ENCODE measurements around the gene AP2B1. TPM values are rescaled to one million over a fixed set of nuclear protein-coding genes. Genes with fewer than 3 reads are reported as not detected.

Gene AP2B1
- total RNA-seq, 4 donors from 2014 or later = 62.0 to 77.2 (median 70.1) TPM

DNA sequence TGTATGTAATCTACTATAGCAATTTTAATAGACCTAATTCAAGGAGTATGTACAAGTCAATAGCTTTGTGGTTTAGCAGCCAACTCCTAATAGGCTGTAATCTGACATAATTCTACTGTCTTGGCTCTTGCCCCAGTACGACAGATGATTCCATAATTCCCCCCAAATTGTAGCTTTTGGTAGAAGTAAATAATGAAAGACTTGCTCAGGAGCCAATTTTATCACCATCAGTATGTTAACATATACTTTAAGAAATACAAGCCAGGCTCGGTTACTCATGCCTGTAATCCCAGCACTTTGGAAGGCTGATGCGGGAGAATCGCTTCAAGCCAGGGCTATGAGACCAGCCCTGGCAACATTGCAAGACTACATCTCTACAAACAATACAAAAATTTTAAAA is 53.9 kb downstream of the AP2B1 start:
- TF ChIP-seq, protein P1, sequence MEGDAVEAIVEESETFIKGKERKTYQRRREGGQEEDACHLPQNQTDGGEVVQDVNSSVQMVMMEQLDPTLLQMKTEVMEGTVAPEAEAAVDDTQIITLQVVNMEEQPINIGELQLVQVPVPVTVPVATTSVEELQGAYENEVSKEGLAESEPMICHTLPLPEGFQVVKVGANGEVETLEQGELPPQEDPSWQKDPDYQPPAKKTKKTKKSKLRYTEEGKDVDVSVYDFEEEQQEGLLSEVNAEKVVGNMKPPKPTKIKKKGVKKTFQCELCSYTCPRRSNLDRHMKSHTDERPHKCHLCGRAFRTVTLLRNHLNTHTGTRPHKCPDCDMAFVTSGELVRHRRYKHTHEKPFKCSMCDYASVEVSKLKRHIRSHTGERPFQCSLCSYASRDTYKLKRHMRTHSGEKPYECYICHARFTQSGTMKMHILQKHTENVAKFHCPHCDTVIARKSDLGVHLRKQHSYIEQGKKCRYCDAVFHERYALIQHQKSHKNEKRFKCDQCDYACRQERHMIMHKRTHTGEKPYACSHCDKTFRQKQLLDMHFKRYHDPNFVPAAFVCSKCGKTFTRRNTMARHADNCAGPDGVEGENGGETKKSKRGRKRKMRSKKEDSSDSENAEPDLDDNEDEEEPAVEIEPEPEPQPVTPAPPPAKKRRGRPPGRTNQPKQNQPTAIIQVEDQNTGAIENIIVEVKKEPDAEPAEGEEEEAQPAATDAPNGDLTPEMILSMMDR (IDR thresholded peaks at IDR 0.05; ENCODE audit: low read depth) = no peak

DNA sequence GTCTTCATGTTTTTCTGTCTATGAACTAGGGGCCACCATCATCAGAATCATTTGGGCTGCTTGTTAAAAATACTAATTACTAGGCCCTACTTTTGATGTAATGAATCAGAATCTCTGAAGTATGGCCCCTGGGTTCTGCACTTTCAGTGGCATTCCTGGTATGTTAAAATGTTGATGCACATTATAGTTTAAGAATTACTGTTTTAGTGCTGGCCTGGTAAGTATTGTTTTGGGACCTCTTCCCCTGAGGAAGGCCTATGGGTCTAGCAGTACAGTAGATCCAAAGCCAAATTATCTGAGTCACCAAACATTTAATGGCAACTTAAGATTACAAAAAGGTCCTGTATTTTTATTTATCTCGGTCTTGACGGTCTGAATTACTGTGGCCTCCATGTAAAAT is 58.8 kb downstream of the AP2B1 start:
- TF ChIP-seq, protein P1 (IDR thresholded peaks at IDR 0.05; ENCODE audit: low read depth) = no peak

DNA sequence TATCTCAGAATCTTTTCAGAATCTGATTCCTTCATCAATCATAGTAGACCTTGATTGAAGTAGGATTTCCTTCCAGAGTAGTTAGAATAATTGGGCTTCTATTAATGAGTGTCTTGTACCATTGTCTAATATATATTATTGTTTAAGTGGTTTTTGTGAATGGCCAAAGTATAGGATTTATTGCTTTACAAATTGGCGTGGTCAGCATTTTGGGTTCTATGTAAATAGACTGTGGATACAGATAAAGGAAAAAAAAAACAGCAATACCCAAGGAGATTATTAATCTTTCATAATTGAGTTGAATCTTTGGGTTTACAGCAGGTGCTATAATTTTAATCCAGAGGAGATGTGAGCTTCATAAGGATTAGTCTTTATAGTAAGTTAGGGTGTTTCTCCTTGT is 64.3 kb downstream of the AP2B1 start:
- TF ChIP-seq, protein P1 (IDR thresholded peaks at IDR 0.05; ENCODE audit: low read depth) = no peak

DNA sequence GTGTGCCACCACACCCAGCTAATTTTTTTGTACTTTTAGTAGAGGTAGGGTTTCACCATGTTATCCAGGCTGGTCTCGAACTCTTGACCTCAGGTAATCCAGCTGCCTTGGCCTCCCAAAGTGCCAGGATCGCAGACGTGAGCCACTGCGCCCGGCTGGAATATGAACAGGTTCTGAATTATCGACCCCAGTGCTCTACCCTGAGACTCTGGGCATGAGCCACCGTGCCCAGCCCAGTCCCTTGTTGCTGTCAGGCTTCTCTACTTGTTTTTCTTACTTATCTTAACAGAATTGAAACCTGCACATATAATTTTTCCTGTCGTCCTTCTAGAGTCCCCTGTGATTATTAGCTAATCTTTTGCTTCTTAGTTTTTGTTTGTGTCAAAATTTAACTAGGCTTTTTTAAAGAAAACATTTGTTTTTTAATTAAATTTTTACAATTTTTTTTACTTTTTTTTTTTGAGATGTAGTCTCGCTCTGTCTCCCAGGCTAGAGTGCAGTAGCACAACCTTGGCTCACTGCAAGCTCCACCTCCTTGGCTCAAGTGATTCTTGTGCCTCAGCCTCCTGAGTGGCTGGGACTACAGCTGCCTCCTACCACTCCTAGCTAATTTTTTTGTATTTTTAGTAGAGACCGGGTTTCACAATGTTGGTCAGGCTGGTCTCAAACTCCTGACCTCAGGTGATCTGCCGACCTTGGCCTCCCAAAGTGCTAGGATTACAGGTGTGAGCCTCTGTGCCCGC is 66.7 kb downstream of the AP2B1 start:
- TF ChIP-seq, protein P1 (IDR thresholded peaks at IDR 0.05; ENCODE audit: low read depth) = no peak

DNA sequence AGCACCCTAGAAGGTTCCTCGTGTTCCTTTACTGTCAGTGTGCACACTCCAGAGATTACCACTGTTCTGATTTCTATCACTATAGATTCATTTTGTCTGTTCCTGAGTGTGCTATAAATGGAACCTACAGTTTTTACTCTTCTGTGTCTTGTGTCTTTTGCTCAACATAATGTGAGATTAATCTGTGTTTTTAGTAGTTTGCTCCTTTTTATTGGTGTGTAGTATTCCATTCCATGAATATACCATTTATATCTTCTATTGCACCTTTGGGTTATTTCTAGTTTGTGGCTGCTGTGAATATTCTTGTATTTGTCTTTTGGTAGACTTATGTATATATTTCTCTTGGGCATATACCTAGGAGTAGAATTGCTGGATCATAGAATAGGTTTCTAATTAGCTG is 68.2 kb downstream of the AP2B1 start:
- TF ChIP-seq, protein P1 (IDR thresholded peaks at IDR 0.05; ENCODE audit: low read depth) = no peak

DNA sequence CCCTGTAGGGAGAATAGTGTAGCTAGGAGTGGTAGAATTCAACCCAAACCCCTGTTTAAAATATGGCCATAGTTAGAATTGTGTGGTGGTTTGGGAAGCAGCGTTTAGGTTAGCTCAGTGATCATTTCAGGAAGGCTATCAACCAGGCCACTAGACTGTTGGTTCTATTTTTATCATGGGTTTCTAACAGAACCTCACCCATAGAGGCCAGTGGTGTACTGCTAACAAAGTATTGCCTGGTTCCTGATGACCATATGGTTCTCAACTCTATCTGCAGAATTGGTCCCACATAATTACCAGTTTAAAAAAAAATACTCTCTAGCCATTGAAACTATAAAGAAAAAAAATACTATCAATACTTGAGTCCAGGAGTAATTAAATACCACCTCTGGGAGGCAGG is 73.8 kb downstream of the AP2B1 start:
- TF ChIP-seq, protein P1 (IDR thresholded peaks at IDR 0.05; ENCODE audit: low read depth) = no peak

DNA sequence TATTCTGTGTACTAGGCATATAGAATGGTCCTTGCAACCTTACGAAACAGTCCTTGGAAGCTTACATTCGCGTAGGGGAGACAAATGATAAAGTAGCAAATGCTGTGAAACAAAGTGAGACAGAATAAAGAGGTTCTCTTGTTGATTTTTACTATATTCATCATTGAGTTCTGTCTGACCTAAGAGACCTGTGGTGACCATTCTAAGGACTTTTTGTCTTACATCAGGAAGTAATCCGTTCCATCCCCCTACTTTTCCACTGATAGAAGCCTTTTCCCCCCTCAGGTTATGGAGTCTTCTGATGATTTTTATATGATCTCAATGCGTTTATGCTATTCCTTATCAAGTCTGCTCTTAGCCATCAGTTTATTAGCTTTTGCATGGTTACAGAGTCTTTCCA is 77.6 kb downstream of the AP2B1 start:
- TF ChIP-seq, protein P1 (IDR thresholded peaks at IDR 0.05; ENCODE audit: low read depth) = no peak
